ENCODE data around the gene VAV3. TPM values are rescaled to one million over a fixed set of nuclear protein-coding genes. Genes with fewer than 3 reads are reported as not detected.
A peak's percentile ranks its signal among the peaks of the same experiment; 100 is the strongest.

The VAV3 gene
- total RNA-seq, 1 donor from 2014 or later = 2.6 TPM

DNA sequence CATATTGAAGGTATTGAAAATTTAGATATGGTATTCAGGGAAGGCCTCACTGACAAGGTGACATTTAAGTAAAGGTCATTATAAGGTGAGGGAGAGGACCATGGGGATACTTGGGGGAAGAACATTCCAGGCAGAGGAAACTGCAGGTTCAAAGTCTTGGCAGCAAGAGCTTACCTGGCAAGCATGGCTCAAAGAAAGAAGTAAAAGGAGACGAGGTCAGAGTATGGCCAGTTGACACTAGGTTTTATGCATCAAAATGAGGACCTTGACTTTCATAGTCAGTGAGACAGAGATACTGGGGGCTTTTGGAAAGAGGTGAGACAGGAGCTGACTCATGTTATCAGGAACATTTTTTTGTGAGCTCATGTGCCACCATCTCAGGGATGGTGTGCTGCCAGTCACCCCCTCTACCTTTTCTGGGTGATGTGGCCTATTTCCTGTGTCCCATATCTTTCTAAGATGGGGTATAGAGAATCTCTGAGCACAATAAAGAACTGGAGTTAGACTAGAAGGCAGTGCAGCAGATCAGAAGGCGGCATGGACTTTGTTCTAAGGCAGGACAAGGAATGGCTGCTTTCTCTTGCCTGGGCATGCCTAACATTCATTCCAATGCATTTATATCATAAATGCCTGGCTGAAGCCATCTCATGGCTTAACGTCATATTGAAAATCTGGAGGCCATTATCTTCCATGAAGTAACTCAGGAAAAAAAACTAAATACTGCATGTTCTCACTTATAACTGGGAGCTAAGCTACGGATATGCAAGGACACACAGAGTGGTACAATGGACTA, 417.4 kb downstream of the VAV3 start:
- H3K9me3 ChIP-seq (ENCODE audit: insufficient read depth, low read depth, low read length) = peaks cover 5% of the 10 kb centered on the region
- no peaks in the 10 kb centered on the region for H3K27me3 ChIP-seq (ENCODE audit: insufficient read depth, low read length)
- H3K4me3 ChIP-seq (ENCODE audit: insufficient read depth, low read depth, low read length) = no peak overlapping the region
- DNase-seq (ENCODE audit: low read depth) (peak; percentile 21), FAIRE-seq (no peak)
- Mint-ChIP-seq H3K9me3 (ENCODE audit: unreplicated experiment) (no peaks in the 10 kb centered on the region), H3K36me3 (ENCODE audit: low read depth, unreplicated experiment) (no peaks in the 10 kb centered on the region), H3K4me3 (ENCODE audit: unreplicated experiment) (no peak overlapping the region), H3K4me1 (ENCODE audit: low read depth, unreplicated experiment) (no peaks in the 10 kb centered on the region), H3K27me3 (ENCODE audit: low read depth, unreplicated experiment) (peaks cover 1% of the 10 kb centered on the region), H3K27ac (ENCODE audit: unreplicated experiment) (no peak overlapping the region)
- H3K79me2 ChIP-seq (ENCODE audit: insufficient read depth, low read length) = no peaks in the 10 kb centered on the region
- H3K36me3 ChIP-seq (ENCODE audit: insufficient read depth, low read length) = no peaks in the 10 kb centered on the region
- no peak overlapping the region for H3K27ac ChIP-seq (ENCODE audit: low read depth, low read length)
- no peak for TF ChIP-seq CTCF (IDR thresholded peaks at IDR 0.05; ENCODE audit: insufficient read depth, low read depth, low read length)
- no peaks in the 10 kb centered on the region for H3K4me1 ChIP-seq (ENCODE audit: insufficient read depth, low read length)
- no peak overlapping the region for H3K4me2 ChIP-seq (ENCODE audit: low read length)
- no peaks in the 10 kb centered on the region for H4K20me1 ChIP-seq (ENCODE audit: insufficient read depth, low read length)
- H2AFZ ChIP-seq (ENCODE audit: low read depth, low read length) = no peak overlapping the region
- no peak overlapping the region for H3K9ac ChIP-seq (ENCODE audit: low read length)

- Mint-ChIP-seq H3K27ac (ENCODE audit: unreplicated experiment) (no peak overlapping the region), H3K4me1 (ENCODE audit: low read depth, unreplicated experiment) (no peaks in the 10 kb centered on the region), H3K36me3 (ENCODE audit: low read depth, unreplicated experiment) (no peaks in the 10 kb centered on the region), H3K27me3 (ENCODE audit: low read depth, unreplicated experiment) (peaks cover 1% of the 10 kb centered on the region), H3K9me3 (ENCODE audit: unreplicated experiment) (no peaks in the 10 kb centered on the region), H3K4me3 (ENCODE audit: unreplicated experiment) (no peak overlapping the region)
- no peak overlapping the region for H3K4me3 ChIP-seq (ENCODE audit: insufficient read depth, low read depth, low read length)
- H3K9me3 ChIP-seq (ENCODE audit: insufficient read depth, low read depth, low read length) = peaks cover 5% of the 10 kb centered on the region
- TF ChIP-seq CTCF (IDR thresholded peaks at IDR 0.05; ENCODE audit: insufficient read depth, low read depth, low read length) (no peak), EZH2 (IDR thresholded peaks at IDR 0.05; ENCODE audit: insufficient read depth, low read length) (no peak)
- H3K27me3 ChIP-seq (ENCODE audit: insufficient read depth, low read length) = no peaks in the 10 kb centered on the region
- H3K79me2 ChIP-seq (ENCODE audit: insufficient read depth, low read length) = no peaks in the 10 kb centered on the region
- no peaks in the 10 kb centered on the region for H3K36me3 ChIP-seq (ENCODE audit: insufficient read depth, low read length)
- FAIRE-seq (no peak), DNase-seq (ENCODE audit: low read depth) (no peak)
- no peak overlapping the region for H3K4me2 ChIP-seq (ENCODE audit: low read length)
- H3K9ac ChIP-seq (ENCODE audit: low read length) = no peak overlapping the region
- H3K27ac ChIP-seq (ENCODE audit: low read depth, low read length) = no peak overlapping the region
- no peak overlapping the region for H2AFZ ChIP-seq (ENCODE audit: low read depth, low read length)
- H3K4me1 ChIP-seq (ENCODE audit: insufficient read depth, low read length) = no peaks in the 10 kb centered on the region
- H4K20me1 ChIP-seq (ENCODE audit: insufficient read depth, low read length) = no peaks in the 10 kb centered on the region
These were observed 418.4 kb downstream of the VAV3 start for GRCh38 chr1:107546576-107546975.

GRCh38 chr1:107545879-107546278, 419.1 kb downstream of the VAV3 start:
- no peaks in the 10 kb centered on the region for H3K36me3 ChIP-seq (ENCODE audit: insufficient read depth, low read length)
- H3K79me2 ChIP-seq (ENCODE audit: insufficient read depth, low read length) = no peaks in the 10 kb centered on the region
- no peaks in the 10 kb centered on the region for H4K20me1 ChIP-seq (ENCODE audit: insufficient read depth, low read length)
- FAIRE-seq (no peak), DNase-seq (ENCODE audit: low read depth) (no peak)
- H3K27me3 Mint-ChIP-seq (ENCODE audit: low read depth, unreplicated experiment) = peaks cover 1% of the 10 kb centered on the region
- no peaks in the 10 kb centered on the region for H3K27me3 ChIP-seq (ENCODE audit: insufficient read depth, low read length)
- H3K27ac Mint-ChIP-seq (ENCODE audit: unreplicated experiment) = no peak overlapping the region
- H3K9me3 ChIP-seq (ENCODE audit: insufficient read depth, low read depth, low read length) = peaks cover 5% of the 10 kb centered on the region
- H3K9me3 Mint-ChIP-seq (ENCODE audit: unreplicated experiment) = no peaks in the 10 kb centered on the region
- H3K4me3 ChIP-seq (ENCODE audit: insufficient read depth, low read depth, low read length) = no peak overlapping the region
- H2AFZ ChIP-seq (ENCODE audit: low read depth, low read length) = no peak overlapping the region
- H3K4me1 Mint-ChIP-seq (ENCODE audit: low read depth, unreplicated experiment) = no peaks in the 10 kb centered on the region
- TF ChIP-seq EZH2 (IDR thresholded peaks at IDR 0.05; ENCODE audit: insufficient read depth, low read length) (no peak), CTCF (IDR thresholded peaks at IDR 0.05; ENCODE audit: insufficient read depth, low read depth, low read length) (no peak)
- H3K36me3 Mint-ChIP-seq (ENCODE audit: low read depth, unreplicated experiment) = no peaks in the 10 kb centered on the region
- H3K27ac ChIP-seq (ENCODE audit: low read depth, low read length) = no peak overlapping the region
- no peak overlapping the region for H3K4me2 ChIP-seq (ENCODE audit: low read length)
- H3K4me3 Mint-ChIP-seq (ENCODE audit: unreplicated experiment) = no peak overlapping the region
- H3K4me1 ChIP-seq (ENCODE audit: insufficient read depth, low read length) = no peaks in the 10 kb centered on the region
- H3K9ac ChIP-seq (ENCODE audit: low read length) = no peak overlapping the region

Data from astrocyte (in vitro differentiated cells and primary cell).